Adrenal gland (tissue), 12 donors: ENCODE data around the gene DDX41. TPM values are rescaled to one million over a fixed set of nuclear protein-coding genes. Genes with fewer than 3 reads are reported as not detected.
A peak's percentile ranks its signal among the peaks of the same experiment; 100 is the strongest.

ENCODE experiments used
- DNase-seq, 7 donors: peaks; one replicate each; pipeline ENCODE4 v3.0.0-alpha.2; 2019 to 2020
- H3K27ac ChIP-seq, 5 donors: fragments of 200-600 bp; sonication (generic) in 4 of 5; 1 replicate in 3 of 5; 2 replicates in 2 of 5; pipeline versions ENCODE4 v1.5.1 to v1.8.0; 2016 to 2020; ENCODE audit warnings: mild to moderate bottlenecking in 1 of 5
- H3K27me3 ChIP-seq: fragments of 200-600 bp; 2 replicates; pipeline ENCODE4 v1.8.0; 2021
- H3K36me3 ChIP-seq, 2 donors: fragments of 200-600 bp; replicated peaks in 1 of 2; 1 replicate in 1 of 2; 2 replicates in 1 of 2; pipeline versions ENCODE4 v1.5.1 to v1.8.0; 2018 to 2022
- H3K4me1 ChIP-seq, 2 donors: fragments of 200-600 bp; replicated peaks in 1 of 2; 1 replicate in 1 of 2; 2 replicates in 1 of 2; pipeline versions ENCODE4 v1.5.1 to v1.8.0; 2018 to 2021
- H3K4me3 ChIP-seq, 4 donors: fragments of 200-600 bp; sonication (generic) in 3 of 4; one replicate each; pipeline ENCODE4 v1.5.1; 2016 to 2018
- H3K9me3 ChIP-seq, 3 donors: fragments of 200-600 bp; sonication (generic) in 1 of 3; replicated peaks in 1 of 3; 1 replicate in 2 of 3; 2 replicates in 1 of 3; pipeline versions ENCODE4 v1.5.1 to v1.8.0; 2016 to 2021
- POLR2A ChIP-seq, 2 donors: fragments of 450-650 bp; IDR thresholded peaks; one replicate each; pipeline ENCODE4 v1.6.1; 2017; ENCODE audit warnings: antibody characterized with exemption in 2 of 2, mild to moderate bottlenecking in 2 of 2, moderate library complexity in 1 of 2
- WGBS, 4 donors: extraction: QIAGEN DNeasy Blood & Tissue Kit in 2 of 4; methylation state at CpG; one replicate each; pipeline versions ENCODE4 v1.1.5 to v1.1.7; 2013 to 2017; 5-methylcytosine and 5-hydroxymethylcytosine counted together
- intact Hi-C, 2 donors: fragments of 100-400 bp; cut with DNase I; formaldehyde crosslinking; loops; one replicate each; pipeline versions ENCODE4 v1.14.1 to v1.15.0; 2022 to 2023
- polyA plus RNA-seq, 3 donors: library from polyadenylated mRNA; stranded (reverse); fragments of 200-250 nt in 2 of 3; fragments of 350-450 nt in 1 of 3; fragmentation: Illumina TruSeq in 1 of 3; extraction: RNeasy Lipid Tissue Mini Kit (QIAGEN cat#74804) in 1 of 3; gene quantifications; one replicate each; pipeline ENCODE4 v1.2.3, GENCODE V29; 2013 to 2014
- total RNA-seq, 9 donors: library from RNA; depleted of rRNA in 4 of 9; stranded (reverse); fragments of >200 nt in 4 of 9; fragments of 120-200 nt in 1 of 9; fragmentation: NEBNext Ultra II Directional in 1 of 9; extraction: Animal tissue kit (Norgen Biotek cat#: 25700) in 1 of 9; gene quantifications; one replicate each; pipeline versions ENCODE4 v1.1.0 to v1.2.4, GENCODE V29; 2013 to 2023
- TF ChIP-seq, protein P1 (sequence below), 6 experiments: fragments of 450-650 bp in 4 of 6; fragments of 200-600 bp in 2 of 6; sonication (generic) in 1 of 6; IDR thresholded peaks; 1 replicate in 5 of 6; 2 replicates in 1 of 6; pipeline versions ENCODE4 v1.5.1 to v1.8.0; 2016 to 2021; ENCODE audit warnings: antibody characterized with exemption in 6 of 6, mild to moderate bottlenecking in 2 of 6, moderate library complexity in 1 of 6
- donor health status: healthy with polysubstance abuse.
- donor health status: Bipolar disorder and iron deficiency.
- donor health status: DM: yes; HTN: yes; CAD: no.
- donor health status: DM: no; HTN: no; CAD: no.
- donor health status: DM: no; HTN: no; CAD: no.
- donor health status: DM: yes; HTN: yes; CAD: no.

The DDX41 gene
- total and polyA plus RNA-seq, 12 donors = 47.0 to 180 (median 116) TPM

GRCh38 chr5:177540438-177540837 is 23.7 kb upstream of the DDX41 start:
- no peaks in the 10 kb centered on the region for H3K9me3 ChIP-seq
- H3K27me3 ChIP-seq = no peaks in the 10 kb centered on the region
- H3K36me3 ChIP-seq = peaks cover 0 to 21% of the 10 kb centered on the region in 2 donors
- intact Hi-C loops = no loop called here
- H3K4me1 ChIP-seq = peaks cover 15 to 40% of the 10 kb centered on the region in 2 donors
- TF ChIP-seq, protein P1, sequence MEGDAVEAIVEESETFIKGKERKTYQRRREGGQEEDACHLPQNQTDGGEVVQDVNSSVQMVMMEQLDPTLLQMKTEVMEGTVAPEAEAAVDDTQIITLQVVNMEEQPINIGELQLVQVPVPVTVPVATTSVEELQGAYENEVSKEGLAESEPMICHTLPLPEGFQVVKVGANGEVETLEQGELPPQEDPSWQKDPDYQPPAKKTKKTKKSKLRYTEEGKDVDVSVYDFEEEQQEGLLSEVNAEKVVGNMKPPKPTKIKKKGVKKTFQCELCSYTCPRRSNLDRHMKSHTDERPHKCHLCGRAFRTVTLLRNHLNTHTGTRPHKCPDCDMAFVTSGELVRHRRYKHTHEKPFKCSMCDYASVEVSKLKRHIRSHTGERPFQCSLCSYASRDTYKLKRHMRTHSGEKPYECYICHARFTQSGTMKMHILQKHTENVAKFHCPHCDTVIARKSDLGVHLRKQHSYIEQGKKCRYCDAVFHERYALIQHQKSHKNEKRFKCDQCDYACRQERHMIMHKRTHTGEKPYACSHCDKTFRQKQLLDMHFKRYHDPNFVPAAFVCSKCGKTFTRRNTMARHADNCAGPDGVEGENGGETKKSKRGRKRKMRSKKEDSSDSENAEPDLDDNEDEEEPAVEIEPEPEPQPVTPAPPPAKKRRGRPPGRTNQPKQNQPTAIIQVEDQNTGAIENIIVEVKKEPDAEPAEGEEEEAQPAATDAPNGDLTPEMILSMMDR (IDR thresholded peaks at IDR 0.05) = no peak
- H3K4me3 ChIP-seq = no peak overlapping the region
- no peak for DNase-seq
- 86 to 100% (median 92%) methylated on average over 2 to 3 of the region's 3 CpGs for WGBS, 4 donors
- peak overlapping the region in 1 of 5 donors; percentile 1 for H3K27ac ChIP-seq

- peaks cover 7 to 30% of the 10 kb centered on the region in 2 donors for H3K4me1 ChIP-seq
- peak in 1 of 7 donors; percentile 26 for DNase-seq
- H3K27me3 ChIP-seq = no peaks in the 10 kb centered on the region
- WGBS, 4 donors = 57 to 74% (median 70%) methylated on average over 2 of the region's 2 CpGs
- peaks cover 0 to 26% of the 10 kb centered on the region in 2 donors for H3K36me3 ChIP-seq
- H3K9me3 ChIP-seq = no peaks in the 10 kb centered on the region
- peak overlapping the region in 1 of 5 donors; percentile 76 for H3K27ac ChIP-seq
- TF ChIP-seq, protein P1 (IDR thresholded peaks at IDR 0.05) = no peak
- TF ChIP-seq POLR2A (IDR thresholded peaks at IDR 0.05) = no peak
- intact Hi-C loops = no loop called here
- no peak overlapping the region for H3K4me3 ChIP-seq
Observed at GRCh38 chr5:177539411-177539810, 22.6 kb upstream of the DDX41 start.

- peaks cover 0 to 29% of the 10 kb centered on the region in 2 donors for H3K36me3 ChIP-seq
- intact Hi-C loops = no loop called here
- peak overlapping the region in 2 of 5 donors; percentile 71 to 76 for H3K27ac ChIP-seq
- 93 to 95% (median 94%) methylated on average over 10 of the region's 10 CpGs for WGBS, 4 donors
- TF ChIP-seq POLR2A (IDR thresholded peaks at IDR 0.05) = no peak
- TF ChIP-seq, protein P1 (IDR thresholded peaks at IDR 0.05) = no peak
- no peaks in the 10 kb centered on the region for H3K27me3 ChIP-seq
- DNase-seq = no peak
- peaks cover 7 to 25% of the 10 kb centered on the region in 2 donors for H3K4me1 ChIP-seq
- no peak overlapping the region for H3K4me3 ChIP-seq
- H3K9me3 ChIP-seq = no peaks in the 10 kb centered on the region
Observed at GRCh38 chr5:177538876-177539275, 22.1 kb upstream of the DDX41 start.

GRCh38 chr5:177537389-177538361 is 20.9 kb upstream of the DDX41 start:
- peak overlapping the region in 4 of 5 donors; percentile 9 to 76 (median 66) for H3K27ac ChIP-seq
- H3K4me1 ChIP-seq = peaks cover 7 to 25% of the 10 kb centered on the region in 2 donors
- H3K27me3 ChIP-seq = no peaks in the 10 kb centered on the region
- H3K4me3 ChIP-seq = no peak overlapping the region
- peak in 6 of 7 donors; percentile 43 to 72 (median 62) for DNase-seq
- no peaks in the 10 kb centered on the region for H3K9me3 ChIP-seq
- TF ChIP-seq POLR2A (IDR thresholded peaks at IDR 0.05) = no peak
- TF ChIP-seq, protein P1 (IDR thresholded peaks at IDR 0.05) = no peak
- intact Hi-C loops = no loop called here
- WGBS, 4 donors = 35 to 44% (median 41%) methylated on average over 15 of the region's 15 CpGs
- H3K36me3 ChIP-seq = peaks cover 0 to 36% of the 10 kb centered on the region in 2 donors
